Measurements from ENCODE around the gene CACNG1. TPM values are rescaled to one million over a fixed set of nuclear protein-coding genes. Genes with fewer than 3 reads are reported as not detected.

The CACNG1 gene
- total RNA-seq, 1 donor from 2014 or later = not detected

- DNase-seq (no peak), ATAC-seq (ENCODE audit: low read depth) (no peak)
- peaks cover 6% of the 10 kb centered on the region for H3K9me3 Mint-ChIP-seq
- no peak overlapping the region for H3K4me3 Mint-ChIP-seq
- no peak for TF ChIP-seq CTCF (IDR thresholded peaks at IDR 0.05)
- H3K27me3 Mint-ChIP-seq = peaks cover 10% of the 10 kb centered on the region
- H3K36me3 Mint-ChIP-seq (ENCODE audit: low read depth) = no peaks in the 10 kb centered on the region
- POLR2A ChIA-PET = no interaction called here
- no peaks in the 10 kb centered on the region for H3K4me1 Mint-ChIP-seq
- intact Hi-C loops (cut with micrococcal nuclease) = no loop called here
- CTCF ChIA-PET = no interaction called here
- no peak overlapping the region for H3K27ac Mint-ChIP-seq
These were observed 40.2 kb upstream of the CACNG1 start for GRCh38 chr17:67004181-67004580.

GRCh38 chr17:67007266-67007665 is 37.1 kb upstream of the CACNG1 start:
- H3K4me3 Mint-ChIP-seq = no peak overlapping the region
- intact Hi-C loops (cut with micrococcal nuclease) = no loop called here
- ChIA-PET CTCF (no interaction called here), POLR2A (no interaction called here)
- H3K9me3 Mint-ChIP-seq = peaks cover 7% of the 10 kb centered on the region
- no peaks in the 10 kb centered on the region for H3K4me1 Mint-ChIP-seq
- no peak for ATAC-seq (ENCODE audit: low read depth)
- no peaks in the 10 kb centered on the region for H3K36me3 Mint-ChIP-seq (ENCODE audit: low read depth)
- TF ChIP-seq CTCF (IDR thresholded peaks at IDR 0.05) = no peak
- H3K27me3 Mint-ChIP-seq = peaks cover 10% of the 10 kb centered on the region
- H3K27ac Mint-ChIP-seq = no peak overlapping the region
- DNase-seq = no peak

- no peak overlapping the region for H3K27ac Mint-ChIP-seq
- ATAC-seq (ENCODE audit: low read depth) = no peak
- H3K27me3 Mint-ChIP-seq = peaks cover 10% of the 10 kb centered on the region
- TF ChIP-seq CTCF (IDR thresholded peaks at IDR 0.05) = no peak
- H3K36me3 Mint-ChIP-seq (ENCODE audit: low read depth) = no peaks in the 10 kb centered on the region
- H3K4me3 Mint-ChIP-seq = no peak overlapping the region
- no peaks in the 10 kb centered on the region for H3K4me1 Mint-ChIP-seq
- peaks cover 7% of the 10 kb centered on the region for H3K9me3 Mint-ChIP-seq
- ChIA-PET CTCF (no interaction called here), POLR2A (no interaction called here)
- no peak for DNase-seq
- intact Hi-C loops (cut with micrococcal nuclease) = no loop called here
These were observed 36.3 kb upstream of the CACNG1 start for GRCh38 chr17:67008101-67008500.

- peaks cover 3% of the 10 kb centered on the region for H3K27me3 Mint-ChIP-seq
- CTCF ChIA-PET = no interaction called here
- H3K4me1 Mint-ChIP-seq = no peaks in the 10 kb centered on the region
- POLR2A ChIA-PET = no interaction called here
- no peaks in the 10 kb centered on the region for H3K36me3 Mint-ChIP-seq (ENCODE audit: low read depth)
- peaks cover 7% of the 10 kb centered on the region for H3K9me3 Mint-ChIP-seq
- no peak for ATAC-seq (ENCODE audit: low read depth)
- H3K4me3 Mint-ChIP-seq = no peak overlapping the region
- no peak overlapping the region for H3K27ac Mint-ChIP-seq
- TF ChIP-seq CTCF (IDR thresholded peaks at IDR 0.05) = no peak
- DNase-seq = no peak
- intact Hi-C loops (cut with micrococcal nuclease) = no loop called here
These were observed 32.7 kb upstream of the CACNG1 start for GRCh38 chr17:67011527-67012175.

- Mint-ChIP-seq H3K36me3 (ENCODE audit: low read depth) (no peaks in the 10 kb centered on the region), H3K27ac (no peak overlapping the region), H3K9me3 (peaks cover 4% of the 10 kb centered on the region), H3K4me3 (no peak overlapping the region), H3K4me1 (no peaks in the 10 kb centered on the region), H3K27me3 (peaks cover 4% of the 10 kb centered on the region)
- ChIA-PET CTCF (no interaction called here), POLR2A (no interaction called here)
- no peak for TF ChIP-seq CTCF (IDR thresholded peaks at IDR 0.05)
- ATAC-seq (ENCODE audit: low read depth) (no peak), DNase-seq (no peak)
- intact Hi-C loops (cut with micrococcal nuclease) = no loop called here
These were observed 30.5 kb upstream of the CACNG1 start for GRCh38 chr17:67013891-67014290.

All from activated B cell treated with CpG ODN at 0.5 μM for 24 hours (primary cell).